Activated naive CD8-positive, alpha-beta T cell treated with anti-CD3 and anti-CD28 coated beads, Interleukin-2, amount 10 ng/mL, durations not matched to agents 7 days and 5 days (primary cell): ENCODE results near the gene PDE4D. TPM values are rescaled to one million over a fixed set of nuclear protein-coding genes. Genes with fewer than 3 reads are reported as not detected.
"Not testable (repeated sequence)": the region's sequence is repeated elsewhere in the genome, so short reads cannot be mapped to it uniquely, and the experiment has no call there.

Source experiments
- ATAC-seq: fragments of 150-1000 bp; cut with Tn5 transposase; one replicate; pipeline ENCODE4 v1.10.0; 2021; ENCODE audit warnings: low read depth, moderate library complexity
- POLR2A ChIA-PET: fragments of 350-600 bp; sonication (Branson Sonifier 250); formaldehyde crosslinking; loops from one replicate; lab custom pipeline; 2021; ENCODE audit warnings: antibody characterized with exemption; lab: Charles Lee
- DNase-seq: peaks from one replicate; pipeline ENCODE4 v3.0.0; 2021
- H3K27ac Mint-ChIP-seq: one replicate; pipeline ENCODE4 v1.8.0; 2022; ENCODE audit warnings: mild to moderate bottlenecking, mixed read lengths
- H3K27me3 Mint-ChIP-seq: one replicate; pipeline ENCODE4 v1.8.0; 2022; ENCODE audit warnings: mild to moderate bottlenecking, moderate library complexity, mixed read lengths
- H3K36me3 Mint-ChIP-seq: one replicate; pipeline ENCODE4 v1.8.0; 2021; ENCODE audit warnings: mild to moderate bottlenecking, mixed read lengths
- H3K4me1 Mint-ChIP-seq: one replicate; pipeline ENCODE4 v1.8.0; 2021; ENCODE audit warnings: mixed read lengths
- H3K4me3 Mint-ChIP-seq: one replicate; pipeline ENCODE4 v1.8.0; 2022; ENCODE audit warnings: mild to moderate bottlenecking, moderate library complexity, mixed read lengths
- H3K9me3 Mint-ChIP-seq: one replicate; pipeline ENCODE4 v1.8.0; 2021; ENCODE audit warnings: mixed read lengths
- total RNA-seq, 2 experiments: library from RNA; stranded (reverse); gene quantifications; one replicate each; pipeline ENCODE4 v1.2.3, GENCODE V29; 2021

Gene PDE4D
- total RNA-seq, 2 experiments from 2014 or later = 65.1 to 67.1 TPM

DNA sequence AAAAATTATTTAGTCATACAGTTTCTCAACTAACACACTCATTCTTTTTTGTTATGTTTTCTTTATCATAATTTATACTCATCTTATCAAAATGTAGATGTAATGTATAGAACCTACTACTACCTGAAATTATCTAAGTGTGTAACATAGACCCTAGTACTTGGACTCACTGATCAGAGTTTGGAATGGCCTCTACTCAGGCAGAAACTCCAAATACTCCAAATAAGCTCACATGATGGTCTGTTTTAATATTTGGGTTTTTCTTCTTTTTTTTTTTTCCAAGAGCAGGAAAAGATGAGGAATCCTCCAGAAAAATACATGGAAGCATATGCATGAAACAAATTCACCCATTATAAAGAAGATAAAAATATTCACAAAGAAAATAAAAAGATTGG is 126.3 kb downstream of the PDE4D start:
- DNase-seq (no peak), ATAC-seq (no peak)
- Mint-ChIP-seq H3K4me3 (no peak overlapping the region), H3K27ac (no peak overlapping the region), H3K36me3 (no peaks in the 10 kb centered on the region), H3K4me1 (peaks cover 2% of the 10 kb centered on the region), H3K27me3 (peaks cover 54% of the 10 kb centered on the region), H3K9me3 (no peaks in the 10 kb centered on the region)
- POLR2A ChIA-PET = no interaction called here

DNA sequence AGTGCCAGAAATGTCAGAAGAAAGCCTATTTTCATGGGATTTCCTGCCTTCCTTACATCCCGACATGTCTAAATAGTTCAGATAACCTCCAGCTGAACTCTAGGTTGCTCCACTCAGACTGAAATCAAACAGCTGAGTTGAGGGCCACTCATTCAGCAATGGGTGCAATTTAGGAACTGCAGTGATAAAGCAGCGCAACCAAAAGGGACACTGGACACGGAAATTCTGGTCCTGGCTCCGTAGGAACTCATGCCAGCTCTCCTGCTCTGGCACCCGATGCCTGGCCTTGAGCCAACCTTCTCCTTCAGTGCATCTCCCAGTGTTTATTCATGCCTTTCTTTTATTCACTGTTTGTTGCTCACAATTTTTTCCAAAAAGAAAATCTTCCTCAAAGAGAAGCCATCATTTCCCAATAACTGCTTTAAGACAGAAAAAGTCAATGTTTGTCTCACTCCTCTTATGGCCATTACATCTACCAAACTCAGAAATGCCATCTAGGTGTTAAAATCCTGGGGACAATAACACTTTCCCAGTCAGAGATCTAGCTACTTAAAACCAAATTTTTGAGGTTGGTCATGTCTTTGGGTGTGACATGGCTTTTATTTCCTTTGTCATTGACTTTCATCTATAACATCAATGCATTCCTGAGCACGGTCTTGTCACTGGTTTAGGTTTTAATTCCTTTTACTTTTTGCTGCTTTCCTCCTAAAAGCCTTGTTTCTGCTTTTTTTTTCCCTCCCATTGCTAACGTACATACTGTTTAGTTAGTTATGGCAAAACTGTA is 126.9 kb downstream of the PDE4D start:
- POLR2A ChIA-PET = no interaction called here
- Mint-ChIP-seq H3K4me1 (peaks cover 2% of the 10 kb centered on the region), H3K27ac (no peak overlapping the region), H3K4me3 (no peak overlapping the region), H3K27me3 (peaks cover 54% of the 10 kb centered on the region), H3K9me3 (no peaks in the 10 kb centered on the region), H3K36me3 (no peaks in the 10 kb centered on the region)
- no peak for DNase-seq
- ATAC-seq = no peak

DNA sequence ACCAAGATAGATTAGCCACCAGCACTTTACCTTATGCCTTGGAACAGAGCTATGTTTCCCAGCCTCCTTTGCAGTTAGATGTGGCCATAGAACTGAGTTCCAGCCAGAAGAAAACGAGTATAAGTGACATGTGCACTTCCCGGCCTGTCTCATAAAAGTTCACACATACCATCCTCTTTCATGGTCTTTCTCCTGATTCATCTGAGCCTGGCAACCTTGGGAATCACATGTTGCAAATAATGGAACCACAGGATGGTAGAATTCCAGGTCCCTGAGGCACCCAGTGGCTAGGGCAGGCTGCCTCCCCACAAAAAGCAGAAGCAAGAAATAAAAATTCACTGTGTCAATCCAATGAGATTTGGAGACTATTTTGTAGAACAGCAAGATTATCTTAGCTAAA is 128.1 kb downstream of the PDE4D start:
- DNase-seq (no peak), ATAC-seq (no peak)
- Mint-ChIP-seq H3K4me3 (no peak overlapping the region), H3K4me1 (peaks cover 2% of the 10 kb centered on the region), H3K9me3 (no peaks in the 10 kb centered on the region), H3K27me3 (peaks cover 48% of the 10 kb centered on the region), H3K27ac (no peak overlapping the region), H3K36me3 (no peaks in the 10 kb centered on the region)
- POLR2A ChIA-PET = no interaction called here

DNA sequence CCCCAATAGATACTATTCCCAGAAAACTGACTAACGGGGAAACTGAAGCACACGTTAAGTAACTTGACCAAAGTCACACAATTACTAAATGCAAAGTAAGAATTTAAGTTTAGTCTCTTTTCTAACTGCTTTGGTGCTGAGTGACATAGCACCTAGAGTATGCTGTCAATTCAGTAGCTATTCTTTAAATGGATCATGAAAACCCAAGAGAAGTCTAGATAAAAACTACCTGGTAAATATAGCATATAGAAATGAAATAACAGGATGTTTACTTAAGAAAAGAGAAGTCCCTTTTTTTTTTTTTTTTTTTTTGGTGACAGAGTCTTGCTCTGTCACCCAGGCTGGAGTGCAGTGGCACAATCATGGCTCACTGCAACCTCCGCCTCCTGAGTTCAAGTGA is 129.2 kb downstream of the PDE4D start:
- POLR2A ChIA-PET = no interaction called here
- Mint-ChIP-seq H3K4me3 (no peak overlapping the region), H3K27ac (no peak overlapping the region), H3K36me3 (no peaks in the 10 kb centered on the region), H3K27me3 (peaks cover 39% of the 10 kb centered on the region), H3K9me3 (no peaks in the 10 kb centered on the region), H3K4me1 (peaks cover 2% of the 10 kb centered on the region)
- ATAC-seq = no peak
- DNase-seq = no peak

DNA sequence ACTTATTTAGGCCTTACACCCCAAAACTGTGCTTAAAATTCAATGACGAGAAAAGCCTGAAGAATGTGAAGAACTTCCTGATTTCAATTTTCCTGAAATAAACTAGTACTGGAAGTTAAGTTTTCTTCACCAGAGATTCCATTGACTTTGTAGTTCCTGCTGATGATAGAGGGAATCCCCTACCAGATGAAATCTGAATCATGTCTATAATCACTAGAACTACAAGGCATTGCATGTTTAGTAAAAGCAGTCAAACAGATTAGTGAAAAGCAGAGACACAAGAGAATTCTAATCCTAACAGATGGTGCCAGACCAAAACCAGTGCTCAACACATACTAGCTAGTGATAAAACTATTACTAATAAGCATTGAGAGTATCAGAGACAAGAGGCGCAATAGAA is 130.0 kb downstream of the PDE4D start:
- POLR2A ChIA-PET = no interaction called here
- H3K4me3 Mint-ChIP-seq = no peak overlapping the region
- H3K9me3 Mint-ChIP-seq = no peaks in the 10 kb centered on the region
- peaks cover 31% of the 10 kb centered on the region for H3K27me3 Mint-ChIP-seq
- DNase-seq (no peak), ATAC-seq (no peak)
- H3K36me3 Mint-ChIP-seq = no peaks in the 10 kb centered on the region
- no peak overlapping the region for H3K27ac Mint-ChIP-seq
- peaks cover 1% of the 10 kb centered on the region for H3K4me1 Mint-ChIP-seq

DNA sequence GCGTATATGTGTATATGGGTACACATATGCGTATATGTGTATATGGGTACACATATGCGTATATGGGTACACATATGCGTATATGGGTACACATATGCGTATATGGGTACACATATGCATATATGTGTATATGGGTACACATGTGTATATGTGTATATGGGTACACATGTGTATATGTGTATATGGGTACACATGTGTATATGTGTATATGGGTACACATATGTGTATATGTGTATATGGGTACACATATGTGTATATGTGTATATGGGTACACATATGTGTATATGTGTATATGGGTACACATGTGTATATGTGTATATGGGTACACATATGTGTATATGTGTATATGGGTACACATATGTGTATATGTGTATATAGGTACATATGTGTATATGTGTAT is 131.3 kb downstream of the PDE4D start:
- H3K4me1 Mint-ChIP-seq, H3K4me3 Mint-ChIP-seq: not testable (repeated sequence)

DNA sequence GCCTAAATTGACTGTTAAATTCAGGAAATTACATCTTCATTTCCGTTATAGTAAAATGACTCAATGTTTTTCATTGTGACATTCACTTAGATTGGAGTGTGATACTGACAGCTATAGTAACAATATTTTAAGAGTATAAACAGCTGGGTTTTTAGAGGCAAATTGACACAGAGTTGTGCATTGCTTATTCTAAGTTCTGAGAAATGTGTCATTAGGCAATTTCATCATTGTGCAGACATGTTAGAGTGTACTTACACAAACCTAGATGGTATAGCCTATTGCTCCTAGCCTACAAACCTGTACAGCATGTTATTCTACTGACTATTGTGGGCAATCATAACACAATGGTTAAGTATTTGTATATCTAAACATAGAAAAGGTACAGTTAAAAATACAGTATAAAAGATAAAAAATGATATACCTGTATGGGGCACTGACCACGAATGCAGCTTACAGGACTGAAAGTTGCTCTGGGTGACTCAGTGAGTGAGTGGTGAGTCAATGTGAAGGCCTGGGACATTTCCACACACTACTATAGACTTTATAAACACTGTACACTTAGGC is 132.7 kb downstream of the PDE4D start:
- H3K4me1 Mint-ChIP-seq = no peaks in the 10 kb centered on the region
- DNase-seq (no peak), ATAC-seq (no peak)
- no peaks in the 10 kb centered on the region for H3K36me3 Mint-ChIP-seq
- H3K9me3 Mint-ChIP-seq = no peaks in the 10 kb centered on the region
- peaks cover 5% of the 10 kb centered on the region for H3K27me3 Mint-ChIP-seq
- H3K4me3 Mint-ChIP-seq = no peak overlapping the region
- POLR2A ChIA-PET = no interaction called here
- H3K27ac Mint-ChIP-seq = no peak overlapping the region

More for the DNA sequence above, 131.3 kb downstream of the PDE4D start:
- H3K36me3 Mint-ChIP-seq, DNase-seq, H3K9me3 Mint-ChIP-seq, ATAC-seq, POLR2A ChIA-PET, H3K27ac Mint-ChIP-seq: not testable (repeated sequence)
- peaks cover 18% of the 10 kb centered on the region for H3K27me3 Mint-ChIP-seq

DNA sequence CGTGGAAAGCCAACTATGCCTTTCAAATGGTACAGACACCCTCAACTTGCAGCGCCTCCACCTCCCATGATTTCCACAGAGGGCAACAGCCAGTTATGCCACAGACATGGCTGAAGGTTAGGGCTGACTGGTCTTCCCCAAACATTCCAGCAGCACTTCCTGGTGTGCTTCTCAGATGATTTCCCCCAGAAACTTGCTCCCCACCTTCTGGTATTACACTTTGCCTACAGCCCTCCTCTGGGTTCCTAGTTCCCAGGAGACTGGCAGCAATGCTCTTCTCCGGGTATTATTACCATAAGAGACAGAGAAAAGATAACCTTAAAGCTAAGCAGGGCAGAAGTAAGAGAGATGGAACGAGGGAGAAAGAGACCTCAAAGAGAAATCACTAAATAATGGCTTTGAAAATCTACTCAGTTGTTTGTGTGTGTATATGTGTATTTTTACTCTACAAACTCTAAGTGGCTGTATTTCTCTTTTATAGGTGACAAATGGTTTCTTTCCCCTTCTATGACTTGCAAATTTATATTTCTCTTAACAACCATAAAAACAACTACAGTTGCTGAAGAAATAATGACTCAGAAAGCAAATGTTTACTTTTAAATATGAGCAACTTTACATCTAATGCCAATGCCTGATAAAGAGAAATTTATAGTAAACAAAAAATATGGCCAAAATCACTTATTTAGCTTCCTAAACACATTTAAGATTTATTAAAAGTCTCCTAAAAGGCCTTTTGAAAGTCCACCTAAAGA is 133.8 kb downstream of the PDE4D start:
- Mint-ChIP-seq H3K36me3 (no peaks in the 10 kb centered on the region), H3K9me3 (no peaks in the 10 kb centered on the region), H3K27ac (no peak overlapping the region), H3K4me3 (no peak overlapping the region), H3K27me3 (no peaks in the 10 kb centered on the region), H3K4me1 (no peaks in the 10 kb centered on the region)
- POLR2A ChIA-PET = no interaction called here
- DNase-seq (no peak), ATAC-seq (no peak)

DNA sequence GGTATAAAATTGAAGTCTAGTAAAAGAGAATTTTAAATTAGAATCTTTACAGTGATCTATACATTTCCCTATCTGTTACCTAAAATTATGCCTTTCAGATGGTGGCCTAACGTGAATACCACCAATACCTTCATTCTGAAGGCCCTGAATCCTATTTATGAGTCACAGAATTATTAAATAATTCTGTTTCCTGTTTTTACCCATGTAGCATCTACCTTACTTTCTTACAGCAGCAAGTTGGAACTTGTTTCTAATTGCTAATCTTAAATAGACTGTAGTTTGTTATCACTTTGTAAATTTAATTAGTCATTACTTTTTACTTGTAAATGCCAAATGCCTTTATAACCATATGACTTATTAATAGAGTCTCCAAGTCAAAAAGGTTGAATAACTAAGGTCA is 135.0 kb downstream of the PDE4D start:
- Mint-ChIP-seq H3K4me3 (no peak overlapping the region), H3K4me1 (no peaks in the 10 kb centered on the region), H3K9me3 (no peaks in the 10 kb centered on the region), H3K36me3 (no peaks in the 10 kb centered on the region), H3K27me3 (no peaks in the 10 kb centered on the region), H3K27ac (no peak overlapping the region)
- DNase-seq = no peak
- POLR2A ChIA-PET = no interaction called here
- no peak for ATAC-seq

DNA sequence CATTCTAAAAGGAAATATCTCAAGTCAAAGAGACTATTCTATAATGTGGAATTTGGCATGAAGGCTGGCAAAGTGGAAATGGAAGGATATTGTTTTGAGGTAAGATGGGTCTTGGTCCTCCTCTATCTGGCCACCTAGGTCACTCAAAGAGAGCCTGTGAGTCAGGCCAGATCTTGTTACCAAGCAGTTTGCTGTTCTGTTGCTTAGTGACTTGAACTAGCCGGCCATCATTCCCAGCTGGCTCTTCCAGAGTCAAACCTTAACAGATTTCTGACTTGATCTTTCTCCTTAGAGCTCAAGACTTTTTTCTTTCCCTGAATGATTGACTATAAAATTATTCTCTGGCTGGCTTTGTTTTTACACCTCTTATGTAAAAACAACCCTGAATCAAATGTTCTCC is 136.1 kb downstream of the PDE4D start:
- no peaks in the 10 kb centered on the region for H3K4me1 Mint-ChIP-seq
- POLR2A ChIA-PET = interaction anchor here (0.6 kb wide), 1 partner anchor 17 kb away, joined by 5 read pairs; no protein-coding TSS in a partner anchor

DNA sequence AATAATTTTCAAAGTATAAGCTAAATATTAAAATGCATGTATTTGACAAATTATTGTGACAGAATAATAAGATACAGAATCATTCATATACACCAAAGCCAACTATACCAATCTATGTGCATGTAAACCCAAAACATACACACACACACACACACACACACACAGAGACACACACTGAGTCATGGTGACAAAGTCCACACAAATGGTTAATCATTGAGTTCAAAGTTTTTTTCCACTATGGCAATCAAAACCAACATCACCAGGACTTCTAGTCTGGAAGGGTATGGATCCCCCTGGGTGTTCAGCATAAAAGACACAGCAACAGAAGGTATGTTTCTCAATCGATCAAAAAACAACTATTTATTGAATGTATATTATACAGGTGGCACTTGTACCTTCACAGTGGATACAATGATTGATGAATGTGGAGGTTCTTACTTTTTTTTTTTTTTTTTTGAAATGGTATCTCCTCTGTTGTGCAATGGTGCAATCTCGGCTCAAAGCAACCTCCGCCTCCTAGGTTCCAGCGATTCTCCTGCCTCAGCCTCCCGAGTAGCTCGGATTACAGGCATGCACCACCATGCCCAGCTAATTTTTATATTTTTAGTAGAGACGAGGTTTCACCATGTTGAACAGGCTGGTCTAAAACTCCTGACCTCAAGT is 137.0 kb downstream of the PDE4D start:
- ATAC-seq (no peak), DNase-seq (no peak)
- H3K36me3 Mint-ChIP-seq = no peaks in the 10 kb centered on the region
- no peaks in the 10 kb centered on the region for H3K9me3 Mint-ChIP-seq
- H3K27ac Mint-ChIP-seq = no peak overlapping the region
- no peaks in the 10 kb centered on the region for H3K27me3 Mint-ChIP-seq
- H3K4me1 Mint-ChIP-seq = no peaks in the 10 kb centered on the region
- no peak overlapping the region for H3K4me3 Mint-ChIP-seq
- POLR2A ChIA-PET = no interaction called here

More for the DNA sequence above, 136.1 kb downstream of the PDE4D start:
- no peak for ATAC-seq
- no peak for DNase-seq
- H3K36me3 Mint-ChIP-seq = no peaks in the 10 kb centered on the region
- H3K27ac Mint-ChIP-seq = no peak overlapping the region
- no peaks in the 10 kb centered on the region for H3K9me3 Mint-ChIP-seq
- no peaks in the 10 kb centered on the region for H3K27me3 Mint-ChIP-seq
- no peak overlapping the region for H3K4me3 Mint-ChIP-seq

DNA sequence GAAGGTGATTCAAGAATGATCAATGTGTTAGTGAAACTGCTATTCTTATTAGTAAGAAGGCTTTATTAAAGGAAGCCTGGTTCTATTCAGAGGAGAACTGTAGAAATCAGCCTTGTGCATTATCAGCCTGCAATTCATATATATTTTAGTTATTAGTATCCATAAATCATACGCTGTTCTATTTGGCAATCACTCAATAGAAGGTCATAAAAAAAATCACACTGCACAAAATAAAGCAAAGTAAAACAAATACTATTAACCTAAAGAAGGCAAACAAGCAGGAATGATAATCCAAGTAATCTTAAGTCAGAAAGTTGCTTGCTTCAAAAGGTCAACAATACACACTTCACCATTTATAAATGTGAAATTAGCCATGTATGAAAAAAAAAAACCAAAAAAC is 138.1 kb downstream of the PDE4D start:
- H3K4me1 Mint-ChIP-seq = no peaks in the 10 kb centered on the region

DNA sequence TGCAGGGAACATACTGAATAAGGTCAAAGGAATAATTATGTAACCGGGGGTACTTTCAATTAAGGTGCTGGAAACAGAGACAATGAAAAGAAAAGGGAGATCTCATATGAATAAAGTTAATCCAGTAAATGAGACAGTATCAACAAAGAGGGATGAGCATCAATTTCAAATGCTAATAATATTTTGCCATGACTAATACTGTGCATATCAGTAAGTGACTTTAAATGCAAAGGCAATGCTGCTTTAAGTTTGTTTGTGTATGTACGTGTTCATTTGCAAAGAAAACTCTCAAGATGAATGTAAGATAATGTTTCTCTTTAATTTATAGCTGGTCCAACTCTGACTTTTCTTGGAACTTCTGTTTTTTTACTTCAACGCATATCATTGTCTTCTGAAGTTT is 139.9 kb downstream of the PDE4D start:
- Mint-ChIP-seq H3K27me3 (no peaks in the 10 kb centered on the region), H3K9me3 (no peaks in the 10 kb centered on the region), H3K36me3 (no peaks in the 10 kb centered on the region), H3K4me1 (no peaks in the 10 kb centered on the region), H3K4me3 (no peak overlapping the region), H3K27ac (no peak overlapping the region)
- POLR2A ChIA-PET = no interaction called here
- DNase-seq (no peak), ATAC-seq (no peak)

More for the DNA sequence above, 138.1 kb downstream of the PDE4D start:
- Mint-ChIP-seq H3K9me3 (no peaks in the 10 kb centered on the region), H3K4me3 (no peak overlapping the region), H3K36me3 (no peaks in the 10 kb centered on the region), H3K27ac (no peak overlapping the region), H3K27me3 (no peaks in the 10 kb centered on the region)
- ATAC-seq (no peak), DNase-seq (no peak)
- POLR2A ChIA-PET = no interaction called here
